CD14-positive monocyte (primary cell): ENCODE data around the gene SWT1. TPM values are rescaled to one million over a fixed set of nuclear protein-coding genes. Genes with fewer than 3 reads are reported as not detected.

Experiments used
- DNase-seq, 3 donors: peaks; one replicate each; pipeline ENCODE4 v3.0.0-alpha.2; 2011 to 2022
- H2AFZ ChIP-seq: 2 replicates; pipeline ENCODE4 v1.6.0; 2012; ENCODE audit warnings: mild to moderate bottlenecking, low read depth, low read length, inconsistent platforms; ENCODE audit not compliant: insufficient read depth, poor library complexity, severe bottlenecking
- H3K27ac ChIP-seq, 2 donors: 1 replicate in 1 of 2; 2 replicates in 1 of 2; pipeline ENCODE4 v1.5.1; 2012 to 2013; ENCODE audit warnings: low read length in 2 of 2, control low read depth in 1 of 2, inconsistent platforms in 1 of 2, low read depth in 1 of 2, mild to moderate bottlenecking in 1 of 2
- H3K27me3 ChIP-seq, 2 donors: one replicate each; pipeline versions ENCODE4 v1.6.0 to v1.6.1; 2011 to 2013; ENCODE audit warnings: low read length in 2 of 2; ENCODE audit not compliant: control insufficient read depth in 2 of 2, insufficient read depth in 2 of 2
- H3K36me3 ChIP-seq, 2 donors: replicated peaks in 1 of 2; 1 replicate in 1 of 2; 2 replicates in 1 of 2; pipeline versions ENCODE4 v1.5.1 to v1.6.1; 2012 to 2013; ENCODE audit warnings: low read length in 2 of 2, control low read depth in 1 of 2, inconsistent platforms in 1 of 2, mild to moderate bottlenecking in 1 of 2; ENCODE audit not compliant: insufficient read depth in 2 of 2, control insufficient read depth in 1 of 2
- H3K4me1 ChIP-seq, 2 donors: 1 replicate in 1 of 2; 2 replicates in 1 of 2; pipeline versions ENCODE4 v1.5.1 to v1.6.1; 2012 to 2013; ENCODE audit warnings: low read length in 2 of 2, control low read depth in 1 of 2, inconsistent platforms in 1 of 2, mild to moderate bottlenecking in 1 of 2, moderate library complexity in 1 of 2; ENCODE audit not compliant: insufficient read depth in 2 of 2, control insufficient read depth in 1 of 2
- H3K4me2 ChIP-seq: replicated peaks from 2 replicates; pipeline ENCODE3; 2012; ENCODE audit warnings: low read length, moderate library complexity, mild to moderate bottlenecking; ENCODE audit not compliant: poor library complexity, severe bottlenecking; ENCODE audit errors: extremely low read depth
- H3K4me3 ChIP-seq, 3 experiments: fragments of 200-600 bp in 1 of 3; sonication (generic) in 1 of 3; replicated peaks in 1 of 3; 1 replicate in 2 of 3; 2 replicates in 1 of 3; pipeline ENCODE4 v1.5.1; 2011 to 2013; ENCODE audit warnings: low read length in 3 of 3, mild to moderate bottlenecking in 3 of 3, control low read depth in 2 of 3, low read depth in 2 of 3, inconsistent platforms in 1 of 3, moderate library complexity in 1 of 3
- H3K79me2 ChIP-seq: 2 replicates; pipeline ENCODE4 v1.6.0; 2012; ENCODE audit warnings: mild to moderate bottlenecking, control low read depth, inconsistent platforms, low read length, moderate library complexity; ENCODE audit not compliant: insufficient read depth
- H3K9ac ChIP-seq: 2 replicates; pipeline ENCODE4 v1.6.0; 2017; ENCODE audit warnings: low read length, mild to moderate bottlenecking; ENCODE audit not compliant: insufficient read depth, poor library complexity, severe bottlenecking
- H3K9me3 ChIP-seq, 2 donors: replicated peaks in 1 of 2; 1 replicate in 1 of 2; 2 replicates in 1 of 2; pipeline versions ENCODE4 v1.5.1 to v1.6.1; 2012 to 2013; ENCODE audit warnings: low read length in 2 of 2, control low read depth in 1 of 2; ENCODE audit not compliant: control insufficient read depth in 1 of 2, insufficient read depth in 1 of 2
- H4K20me1 ChIP-seq: 2 replicates; pipeline ENCODE4 v1.6.0; 2012; ENCODE audit warnings: mild to moderate bottlenecking, low read length, control low read depth, moderate library complexity; ENCODE audit not compliant: insufficient read depth
- H3K27ac Mint-ChIP-seq, 7 donors: one replicate each; pipeline ENCODE4 v1.8.0; 2020; ENCODE audit warnings: mild to moderate bottlenecking in 7 of 7, mixed read lengths in 7 of 7, moderate library complexity in 6 of 7, inconsistent platforms in 2 of 7
- H3K27me3 Mint-ChIP-seq, 3 donors: one replicate each; pipeline ENCODE4 v1.8.0; 2021 to 2022; ENCODE audit warnings: low read depth in 3 of 3, mild to moderate bottlenecking in 3 of 3, mixed read lengths in 3 of 3, moderate library complexity in 3 of 3, inconsistent platforms in 1 of 3
- H3K36me3 Mint-ChIP-seq, 2 donors: one replicate each; pipeline ENCODE4 v1.8.0; 2020; ENCODE audit warnings: mixed read lengths in 2 of 2, inconsistent platforms in 1 of 2, mild to moderate bottlenecking in 1 of 2
- H3K4me1 Mint-ChIP-seq: one replicate; pipeline ENCODE4 v1.8.0; 2020; ENCODE audit warnings: mild to moderate bottlenecking, mixed read lengths
- H3K4me3 Mint-ChIP-seq, 2 donors: one replicate each; pipeline ENCODE4 v1.8.0; 2020; ENCODE audit warnings: mild to moderate bottlenecking in 2 of 2, mixed read lengths in 2 of 2, moderate library complexity in 1 of 2
- H3K9me3 Mint-ChIP-seq, 7 donors: one replicate each; pipeline ENCODE4 v1.8.0; 2020 to 2022; ENCODE audit warnings: mixed read lengths in 7 of 7, mild to moderate bottlenecking in 6 of 7, moderate library complexity in 6 of 7, inconsistent platforms in 2 of 7
- WGBS: methylation state at CpG from one replicate; pipeline ENCODE4 v1.1.5; 2013; ENCODE audit warnings: missing lambda C conversion rate; ENCODE audit not compliant: insufficient coverage; 5-methylcytosine and 5-hydroxymethylcytosine counted together
- intact Hi-C, 2 donors: fragments of 100-400 bp; cut with micrococcal nuclease; formaldehyde crosslinking; loops; one replicate each; pipeline versions ENCODE4 v1.15.0 to v1.15.1; 2023
- polyA plus RNA-seq, 3 donors: library from polyadenylated mRNA; depleted of rRNA in 1 of 3; unstranded in 2 of 3; stranded (reverse) in 1 of 3; fragments of 300-500 nt in 2 of 3; fragments of >200 nt in 1 of 3; fragmentation: Illumina TruSeq in 2 of 3; gene quantifications; 1 replicate in 2 of 3; 2 replicates in 1 of 3; pipeline ENCODE4 v1.2.3, GENCODE V29; 2012 to 2021
- TF ChIP-seq, protein P1 (sequence below): fragments of 200-600 bp; IDR thresholded peaks from one replicate; pipeline ENCODE4 v1.8.0; 2022; ENCODE audit warnings: antibody characterized with exemption, mild to moderate bottlenecking

Gene SWT1
- polyA plus RNA-seq, 3 donors = 0.89 to 2.8 (median 1.7) TPM

DNA sequence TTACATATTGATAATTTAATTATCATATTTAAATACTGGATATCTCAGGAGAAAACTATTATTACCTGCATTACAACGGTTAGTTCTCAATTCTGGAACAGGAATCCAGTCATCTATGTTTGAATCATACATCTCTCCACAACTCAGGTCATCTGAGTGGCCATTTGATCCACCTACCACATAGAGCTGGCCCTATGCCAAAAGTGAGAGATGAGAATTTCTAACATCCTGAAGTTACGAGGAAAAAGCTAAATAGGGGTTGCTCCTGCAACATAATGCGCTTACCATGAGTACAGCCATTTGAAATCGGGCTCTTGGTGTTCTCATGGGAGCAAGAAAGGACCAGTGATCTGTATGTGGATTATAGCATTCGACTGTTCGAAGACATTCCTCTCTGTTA is 143.2 kb downstream of the SWT1 start:
- Histone ChIP-seq H3K4me3 (no peak overlapping the region), H3K27ac (no peak overlapping the region), H3K79me2 (peaks cover 6% of the 10 kb centered on the region), H3K36me3 (peaks cover 98 to 100% of the 10 kb centered on the region in 2 donors), H3K4me2 (no peak overlapping the region), H3K27me3 (no peaks in the 10 kb centered on the region), H3K9me3 (no peaks in the 10 kb centered on the region), H3K4me1 (no peaks in the 10 kb centered on the region), H4K20me1 (peaks cover 63% of the 10 kb centered on the region), H3K9ac (no peak overlapping the region), H2AFZ (no peak overlapping the region)
- Mint-ChIP-seq H3K4me3 (no peak overlapping the region), H3K27me3 (no peaks in the 10 kb centered on the region), H3K9me3 (no peaks in the 10 kb centered on the region), H3K4me1 (no peaks in the 10 kb centered on the region), H3K27ac (no peak overlapping the region), H3K36me3 (peaks cover 80 to 88% of the 10 kb centered on the region in 2 donors)
- intact Hi-C loops = no loop called here
- no peak for DNase-seq
- WGBS = 96% methylated on average over 3 of the region's 6 CpGs
- TF ChIP-seq, protein P1, sequence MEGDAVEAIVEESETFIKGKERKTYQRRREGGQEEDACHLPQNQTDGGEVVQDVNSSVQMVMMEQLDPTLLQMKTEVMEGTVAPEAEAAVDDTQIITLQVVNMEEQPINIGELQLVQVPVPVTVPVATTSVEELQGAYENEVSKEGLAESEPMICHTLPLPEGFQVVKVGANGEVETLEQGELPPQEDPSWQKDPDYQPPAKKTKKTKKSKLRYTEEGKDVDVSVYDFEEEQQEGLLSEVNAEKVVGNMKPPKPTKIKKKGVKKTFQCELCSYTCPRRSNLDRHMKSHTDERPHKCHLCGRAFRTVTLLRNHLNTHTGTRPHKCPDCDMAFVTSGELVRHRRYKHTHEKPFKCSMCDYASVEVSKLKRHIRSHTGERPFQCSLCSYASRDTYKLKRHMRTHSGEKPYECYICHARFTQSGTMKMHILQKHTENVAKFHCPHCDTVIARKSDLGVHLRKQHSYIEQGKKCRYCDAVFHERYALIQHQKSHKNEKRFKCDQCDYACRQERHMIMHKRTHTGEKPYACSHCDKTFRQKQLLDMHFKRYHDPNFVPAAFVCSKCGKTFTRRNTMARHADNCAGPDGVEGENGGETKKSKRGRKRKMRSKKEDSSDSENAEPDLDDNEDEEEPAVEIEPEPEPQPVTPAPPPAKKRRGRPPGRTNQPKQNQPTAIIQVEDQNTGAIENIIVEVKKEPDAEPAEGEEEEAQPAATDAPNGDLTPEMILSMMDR = no peak

- TF ChIP-seq, protein P1 = no peak
- Mint-ChIP-seq H3K4me3 (no peak overlapping the region), H3K27ac (no peak overlapping the region), H3K27me3 (no peaks in the 10 kb centered on the region), H3K4me1 (peaks cover 6% of the 10 kb centered on the region), H3K36me3 (peaks cover 74 to 88% of the 10 kb centered on the region in 2 donors), H3K9me3 (no peaks in the 10 kb centered on the region)
- intact Hi-C loops = no loop called here
- H3K9ac ChIP-seq = no peak overlapping the region
- H4K20me1 ChIP-seq = peaks cover 81% of the 10 kb centered on the region
- no peaks in the 10 kb centered on the region for H3K27me3 ChIP-seq
- DNase-seq = no peak
- peaks cover 46% of the 10 kb centered on the region for H3K79me2 ChIP-seq
- H2AFZ ChIP-seq = no peak overlapping the region
- WGBS = no CpG with 5 or more reads among the region's 3 CpGs
- peaks cover 95 to 100% of the 10 kb centered on the region in 2 donors for H3K36me3 ChIP-seq
- no peak overlapping the region for H3K4me3 ChIP-seq
- peaks cover 2 to 9% of the 10 kb centered on the region in 2 donors for H3K4me1 ChIP-seq
- no peaks in the 10 kb centered on the region for H3K9me3 ChIP-seq
- H3K4me2 ChIP-seq = no peak overlapping the region
- H3K27ac ChIP-seq = no peak overlapping the region
Measured at GRCh38 chr1:185305419-185305818, 148.5 kb downstream of the SWT1 start.
